HG03457 (cell line): ENCODE data around the gene HACD3.

Source experiments
- ATAC-seq: cut with Tn5 transposase; IDR thresholded peaks from one replicate; pipeline ENCODE4 v1.9.1; 2021; ENCODE audit warnings: moderate number of reproducible peaks; ENCODE audit not compliant: unreplicated experiment

The HACD3 gene

GRCh38 chr15:65530318-65531111, at the start of gene HACD3:
Gene HACD3 (plus strand): TSS chr15:65530463. CDS start chr15:65530632, 169 bp downstream.
- peak; percentile 57 for ATAC-seq

GRCh38 chr15:65484876-65485275, 45.4 kb upstream of the HACD3 start:
- ATAC-seq: no peak

- no peak for ATAC-seq
Measured at GRCh38 chr15:65494076-65494475, 36.2 kb upstream of the HACD3 start.

- no peak for ATAC-seq
Measured at GRCh38 chr15:65509321-65509720, 20.9 kb upstream of the HACD3 start.

- ATAC-seq: no peak
Measured at GRCh38 chr15:65512189-65512588, 18.1 kb upstream of the HACD3 start.

- ATAC-seq: no peak
Measured at GRCh38 chr15:65512807-65513416, 17.4 kb upstream of the HACD3 start.

- peak; percentile 83 for ATAC-seq
Measured at GRCh38 chr15:65516997-65517865, 13.0 kb upstream of the HACD3 start, which contains the start of gene DPP8. Gene DPP8 (minus strand): TSS chr15:65517689. CDS start chr15:65512553, 5,136 bp downstream.

- no peak for ATAC-seq
Measured at GRCh38 chr15:65517866-65518207, 12.4 kb upstream of the HACD3 start.

GRCh38 chr15:65518633-65519285, 11.5 kb upstream of the HACD3 start:
- ATAC-seq: no peak

GRCh38 chr15:65521350-65521749, 8.9 kb upstream of the HACD3 start:
- no peak for ATAC-seq

- ATAC-seq: no peak
Measured at GRCh38 chr15:65524226-65524625, 6.0 kb upstream of the HACD3 start.

GRCh38 chr15:65525622-65526021, 4.6 kb upstream of the HACD3 start:
- ATAC-seq: no peak

GRCh38 chr15:65528461-65529060, 1.7 kb upstream of the HACD3 start:
- no peak for ATAC-seq

GRCh38 chr15:65529762-65530317, 423 bp upstream of the HACD3 start:
- no peak for ATAC-seq

GRCh38 chr15:65532738-65533051, 2.4 kb downstream of the HACD3 start:
- ATAC-seq: no peak

- ATAC-seq: no peak
Measured at GRCh38 chr15:65533057-65533756, 2.9 kb downstream of the HACD3 start.

GRCh38 chr15:65535192-65535591, 4.9 kb downstream of the HACD3 start:
- ATAC-seq: no peak

GRCh38 chr15:65540314-65540713, 10.1 kb downstream of the HACD3 start:
- ATAC-seq: no peak

- ATAC-seq: no peak
Measured at GRCh38 chr15:65541231-65541820, 11.1 kb downstream of the HACD3 start.
